Measurements from ENCODE around the gene WFIKKN2. TPM values are rescaled to one million over a fixed set of nuclear protein-coding genes. Genes with fewer than 3 reads are reported as not detected.

WFIKKN2 gene
- total and polyA plus RNA-seq, 10 of the 15 experiments (the other 5 are each of a cell fraction or from before 2014, with no cell fraction given), result 0.06 TPM; not detected in 9

GRCh38 chr17:50871364-50871763, 36.0 kb downstream of the WFIKKN2 start:
- H3K9me3 ChIP-seq (replicated peaks; ENCODE audit: control insufficient read depth, insufficient read depth, low read length), result no peaks in the 10 kb centered on the region
- no TSS peak for BruUV-seq (replicated peaks)
- no peaks in the 10 kb centered on the region for H3K27me3 ChIP-seq (replicated peaks in 1 of 2; ENCODE audit: control insufficient read depth in 2 of 2, insufficient read depth in 2 of 2, low read length in 1 of 2)
- FAIRE-seq (no peak), ATAC-seq (no peak), DNase-seq (ENCODE audit: low read depth, low spot score) (no peak)
- peaks cover 9% of the 10 kb centered on the region for H3K79me2 ChIP-seq (ENCODE audit: control insufficient read depth, insufficient read depth, low read length)
- in situ Hi-C loops (cut with MboI) (no loop called here), intact Hi-C loops (cut with micrococcal nuclease; ENCODE audit: unreplicated experiment) (no loop called here)
- H3K27ac ChIP-seq (ENCODE audit: control insufficient read depth, insufficient read depth), result no peak overlapping the region
- whole genome bisulfite sequencing (ENCODE audit: insufficient coverage, insufficient replicate concordance, low lambda C conversion rate, missing lambda C conversion rate), result 12% methylated on average over 4 of the region's 4 CpGs
- no peak overlapping the region for H3K4me3 ChIP-seq
- peaks cover 13% of the 10 kb centered on the region for H3K4me1 ChIP-seq (ENCODE audit: control insufficient read depth, insufficient read depth, low read length)
- H3K4me2 ChIP-seq (ENCODE audit: control insufficient read depth, insufficient read depth), result 0 out of 2 replicates have a peak overlapping the region, but pooled peaks have one; percentile 13
- POLR2A ChIA-PET, result no interaction called here
- RAD21 ChIA-PET (ENCODE audit: unreplicated experiment), result no interaction called here
- no peak overlapping the region for H3K9ac ChIP-seq (ENCODE audit: control insufficient read depth, insufficient read depth, low read length)
- CTCF ChIA-PET, result interaction anchor here (1.2 to 2.8 kb wide), 5 partner anchors 11 to 85 kb away, joined by 3 to 11 read pairs (median 4); no protein-coding TSS in a partner anchor
- no peaks in the 10 kb centered on the region for H3K36me3 ChIP-seq (ENCODE audit: control insufficient read depth in 2 of 2, insufficient read depth in 2 of 2, low read length in 1 of 2)
- TF ChIP-seq NBN (IDR thresholded peaks at IDR 0.05), result no peak
- TF ChIP-seq RUNX3 (IDR thresholded peaks at IDR 0.05; ENCODE audit: low read length), result peak; percentile 78
- TF ChIP-seq KDM1A (IDR thresholded peaks at IDR 0.05; ENCODE audit: borderline replicate concordance), result no peak
- no peak for TF ChIP-seq RB1 (IDR thresholded peaks at IDR 0.05; ENCODE audit: borderline replicate concordance)
- no peak for TF ChIP-seq NFYA (IDR thresholded peaks at IDR 0.05; ENCODE audit: borderline replicate concordance, low read depth, low read length)
- SMC1A ChIA-PET (ENCODE audit: uncharacterized antibody, unreplicated experiment), result interaction anchor here (1.4 kb wide), 1 partner anchor 19 kb away, joined by 8 read pairs; no protein-coding TSS in a partner anchor
- H2AFZ ChIP-seq (ENCODE audit: control insufficient read depth, low read depth, low read length), result no peak overlapping the region; the same call in 1 of the 2 replicates
- no peaks in the 10 kb centered on the region for H4K20me1 ChIP-seq (ENCODE audit: control insufficient read depth, insufficient read depth)

GRCh38 chr17:50871898-50872297, 36.5 kb downstream of the WFIKKN2 start:
- DNase-seq (ENCODE audit: low read depth, low spot score) (no peak), ATAC-seq (no peak), FAIRE-seq (no peak)
- peaks cover 8% of the 10 kb centered on the region for H3K79me2 ChIP-seq (ENCODE audit: control insufficient read depth, insufficient read depth, low read length)
- H4K20me1 ChIP-seq (ENCODE audit: control insufficient read depth, insufficient read depth), result no peaks in the 10 kb centered on the region
- no peak overlapping the region for H3K4me3 ChIP-seq
- intact Hi-C loops (cut with micrococcal nuclease; ENCODE audit: unreplicated experiment), result no loop called here
- SMC1A ChIA-PET (ENCODE audit: uncharacterized antibody, unreplicated experiment), result interaction anchor here (1.4 to 2.2 kb wide), 2 partner anchors 12 to 19 kb away, joined by 6 to 8 read pairs; no protein-coding TSS in a partner anchor
- no peaks in the 10 kb centered on the region for H3K27me3 ChIP-seq (replicated peaks in 1 of 2; ENCODE audit: control insufficient read depth in 2 of 2, insufficient read depth in 2 of 2, low read length in 1 of 2)
- H3K9me3 ChIP-seq (replicated peaks; ENCODE audit: control insufficient read depth, insufficient read depth, low read length), result no peaks in the 10 kb centered on the region
- RAD21 ChIA-PET (ENCODE audit: unreplicated experiment), result no interaction called here
- no peaks in the 10 kb centered on the region for H3K36me3 ChIP-seq (ENCODE audit: control insufficient read depth in 2 of 2, insufficient read depth in 2 of 2, low read length in 1 of 2)
- H2AFZ ChIP-seq (ENCODE audit: control insufficient read depth, low read depth, low read length), result no peak overlapping the region
- CTCF ChIA-PET, result interaction anchor here (1.2 to 2.8 kb wide), 4 partner anchors 11 to 85 kb away, joined by 3 to 11 read pairs (median 4); no protein-coding TSS in a partner anchor
- H3K9ac ChIP-seq (ENCODE audit: control insufficient read depth, insufficient read depth, low read length), result no peak overlapping the region
- peaks cover 13% of the 10 kb centered on the region for H3K4me1 ChIP-seq (ENCODE audit: control insufficient read depth, insufficient read depth, low read length)
- POLR2A ChIA-PET, result interaction anchor here (0.7 kb wide), 1 partner anchor 33 kb away, joined by 3 read pairs; no protein-coding TSS in a partner anchor
- no peak overlapping the region for H3K27ac ChIP-seq (ENCODE audit: control insufficient read depth, insufficient read depth)
- no peak overlapping the region for H3K4me2 ChIP-seq (ENCODE audit: control insufficient read depth, insufficient read depth)
- BruUV-seq (replicated peaks), result no TSS peak
- in situ Hi-C loops (cut with MboI), result no loop called here
- 53% methylated on average over 2 of the region's 2 CpGs for WGBS (ENCODE audit: insufficient coverage, insufficient replicate concordance, low lambda C conversion rate, missing lambda C conversion rate)
- TF ChIP-seq TCF12 (IDR thresholded peaks at IDR 0.05; ENCODE audit: low read depth, low read length), result no peak
- TF ChIP-seq YY1 (IDR thresholded peaks at IDR 0.05; ENCODE audit: low read depth, low read length), result no peak
- TF ChIP-seq CREM (IDR thresholded peaks at IDR 0.05; ENCODE audit: low read depth), result no peak
- no peak for TF ChIP-seq NR2C2 (IDR thresholded peaks at IDR 0.05; ENCODE audit: borderline replicate concordance, control insufficient read depth, insufficient read length, low read depth)
- TF ChIP-seq E4F1 (IDR thresholded peaks at IDR 0.05; ENCODE audit: borderline replicate concordance, partially characterized antibody), result no peak
- no peak for TF ChIP-seq PML (IDR thresholded peaks at IDR 0.05; ENCODE audit: low read length)
- no peak for TF ChIP-seq HDAC2 (IDR thresholded peaks at IDR 0.05)
- no peak for TF ChIP-seq NBN (IDR thresholded peaks at IDR 0.05)
- TF ChIP-seq KDM1A (IDR thresholded peaks at IDR 0.05; ENCODE audit: borderline replicate concordance), result no peak
- no peak for TF ChIP-seq CHD1 (IDR thresholded peaks at IDR 0.05; ENCODE audit: low read depth, low read length)
- TF ChIP-seq KLF5 (IDR thresholded peaks at IDR 0.05; ENCODE audit: partially characterized antibody), result no peak
- TF ChIP-seq YBX1 (IDR thresholded peaks at IDR 0.05), result no peak
- no peak for TF ChIP-seq PBX3 (IDR thresholded peaks at IDR 0.05; ENCODE audit: insufficient replicate concordance, low read depth, low read length)

Measured in GM12878 (cell line).